ENCODE measurements around the gene ARL8A.

DNA sequence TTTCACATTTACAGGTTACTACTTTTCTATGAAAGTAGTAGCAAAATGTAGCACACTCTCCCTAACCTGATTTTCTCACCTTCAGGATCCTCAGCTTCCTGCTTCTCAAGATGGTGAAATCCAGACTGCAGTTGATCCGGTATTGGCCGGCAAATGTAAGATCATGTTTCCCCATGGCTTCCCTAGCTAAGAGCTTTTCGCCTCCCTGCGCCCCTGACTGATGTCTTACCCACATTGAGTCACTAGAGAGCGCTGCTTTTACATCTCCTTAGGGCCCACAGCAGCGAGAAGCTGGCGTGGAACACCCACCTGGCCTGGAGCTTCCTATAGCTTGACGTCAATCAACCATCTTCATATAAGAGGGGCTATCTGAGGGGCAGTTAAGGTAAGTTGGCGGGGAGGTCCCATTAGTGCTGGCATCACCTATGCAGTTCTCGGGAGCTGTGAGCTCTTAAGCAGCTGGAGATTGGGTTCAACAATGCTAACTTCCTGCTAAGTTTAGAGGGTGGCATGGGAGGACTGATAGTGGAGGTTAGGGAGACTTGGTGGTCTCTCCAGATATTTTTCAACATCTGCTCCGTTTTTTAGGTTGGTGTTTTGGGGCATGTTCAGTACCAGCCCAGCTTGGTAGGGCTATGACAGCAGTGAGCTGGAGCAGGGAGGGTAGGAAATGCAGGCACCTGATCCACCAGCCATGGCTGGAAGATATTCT is 10.4 kb upstream of the ARL8A start:
- no peak for TF ChIP-seq GATA2 (IDR thresholded peaks at IDR 0.05; ENCODE audit: low read depth, low read length)
- no peak for TF ChIP-seq GATA3 (IDR thresholded peaks at IDR 0.05; ENCODE audit: low read depth, low read length)

All from SH-SY5Y (cell line).